ENCODE results near the gene ARHGEF28. TPM values are rescaled to one million over a fixed set of nuclear protein-coding genes. Genes with fewer than 3 reads are reported as not detected.

The ARHGEF28 gene
- total RNA-seq, 1 experiment from 2014 or later: 6.1 TPM

- DNase-seq (ENCODE audit: low read depth, low spot score): no peak
- ATAC-seq: no peak
- Histone ChIP-seq H2AFZ (ENCODE audit: low read depth, low read length, poor library complexity, severe bottlenecking) (no peak overlapping the region), H3K9me2 (ENCODE audit: insufficient read depth) (no peaks in the 10 kb centered on the region), H4K20me1 (ENCODE audit: insufficient read depth) (no peaks in the 10 kb centered on the region), H3K4me3 (replicated peaks in 1 of 2; ENCODE audit: low read depth in 1 of 2, low read length in 2 of 2) (no peak overlapping the region), H3K27me3 (ENCODE audit: insufficient read depth, low read length) (no peaks in the 10 kb centered on the region), H3K9me3 (ENCODE audit: control insufficient read depth in 1 of 2, insufficient read depth in 1 of 2, low read depth in 1 of 2, low read length in 2 of 2) (no peaks in the 10 kb centered on the region), H3K4me2 (ENCODE audit: low read length) (no peak overlapping the region), H3K9ac (ENCODE audit: low read length) (no peak overlapping the region), H3K36me3 (ENCODE audit: control insufficient read depth in 1 of 2, insufficient read depth in 2 of 2, low read length in 2 of 2) (no peaks in the 10 kb centered on the region), H3K27ac (ENCODE audit: low read depth, low read length) (no peak overlapping the region), H3K4me1 (ENCODE audit: control insufficient read depth in 1 of 2, insufficient read depth in 2 of 2, low read length in 2 of 2) (no peaks in the 10 kb centered on the region), H3K79me2 (ENCODE audit: insufficient read depth, low read length) (no peaks in the 10 kb centered on the region)
- no TSS peak for BruUV-seq (replicated peaks)
- ChIA-PET RAD21 (ENCODE audit: low non-redundant PET in 1 of 2, low total read pairs in 2 of 2, uncharacterized antibody in 2 of 2, unreplicated experiment in 2 of 2) (no interaction called here), CTCF (no interaction called here), POLR2A (no interaction called here)
- intact Hi-C loops (cut with micrococcal nuclease): no loop called here
- TF ChIP-seq MAX (IDR thresholded peaks at IDR 0.05) (no peak), FOSL1 (IDR thresholded peaks at IDR 0.05; ENCODE audit: low read depth) (no peak), ATF3 (IDR thresholded peaks at IDR 0.05) (no peak), POLR2A (IDR thresholded peaks at IDR 0.05; ENCODE audit: borderline replicate concordance, extremely low read depth, insufficient read depth, insufficient read length) (no peak), EGR1 (IDR thresholded peaks at IDR 0.05; ENCODE audit: low read depth) (no peak), ZFX (IDR thresholded peaks at IDR 0.05) (no peak), YY1 (IDR thresholded peaks at IDR 0.05; ENCODE audit: extremely low read depth, insufficient replicate concordance, low read depth, low read length) (no peak), RAD21 (IDR thresholded peaks at IDR 0.05; ENCODE audit: low read depth) (no peak), EZH2phosphoT487 (IDR thresholded peaks at IDR 0.05; ENCODE audit: borderline replicate concordance) (no peak), REST (IDR thresholded peaks at IDR 0.05; ENCODE audit: low read depth) (no peak), SRF (IDR thresholded peaks at IDR 0.05; ENCODE audit: low read depth) (no peak), CEBPB (IDR thresholded peaks at IDR 0.05; ENCODE audit: low read depth) (no peak), EZH2 (IDR thresholded peaks at IDR 0.05) (no peak), SP1 (IDR thresholded peaks at IDR 0.05; ENCODE audit: low read depth) (no peak)
Observed at GRCh38 chr5:73841641-73842040, 215.6 kb downstream of the ARHGEF28 start.
